Measurements from ENCODE around the gene CNPY1. TPM values are rescaled to one million over a fixed set of nuclear protein-coding genes. Genes with fewer than 3 reads are reported as not detected.

CNPY1 gene
- total RNA-seq, 1 experiment from 2014 or later, result not detected

GRCh38 chr7:155482511-155483183, 63.7 kb downstream of the CNPY1 start:
- BruUV-seq (replicated peaks), result no TSS peak
- intact Hi-C loops (cut with micrococcal nuclease; ENCODE audit: unreplicated experiment), result no loop called here

GRCh38 chr7:155481764-155482163, 64.6 kb downstream of the CNPY1 start:
- POLR2A ChIA-PET (ENCODE audit: unreplicated experiment), result no interaction called here
- peaks cover 99% of the 10 kb centered on the region for H3K27me3 ChIP-seq (ENCODE audit: insufficient read depth, low read depth)
- H4K20me1 ChIP-seq (ENCODE audit: insufficient read depth), result no peaks in the 10 kb centered on the region
- CTCF ChIA-PET, result no interaction called here
- H2AFZ ChIP-seq, result no peak overlapping the region
- BruUV-seq (replicated peaks), result no TSS peak
- H3K36me3 ChIP-seq (ENCODE audit: low read depth), result no peaks in the 10 kb centered on the region
- H3K27ac ChIP-seq, result no peak overlapping the region
- no peak overlapping the region for H3K4me2 ChIP-seq
- no peak for TF ChIP-seq EZH2 (IDR thresholded peaks at IDR 0.05; ENCODE audit: low read depth)
- no peak for TF ChIP-seq CTCF (conservative IDR thresholded peaks at IDR 0.05)
- peaks cover 5% of the 10 kb centered on the region; the same call in 1 of the 2 replicates for H3K9me3 ChIP-seq (ENCODE audit: insufficient read depth, low read depth)
- H3K9me2 ChIP-seq (ENCODE audit: insufficient read depth), result no peaks in the 10 kb centered on the region
- H3K4me3 ChIP-seq, result no peak overlapping the region
- H3F3A ChIP-seq (ENCODE audit: insufficient read depth, low read depth), result peaks cover 5% of the 10 kb centered on the region; the same call in 1 of the 2 replicates
- intact Hi-C loops (cut with micrococcal nuclease; ENCODE audit: unreplicated experiment), result no loop called here
- no peaks in the 10 kb centered on the region for H3K4me1 ChIP-seq (replicated peaks; ENCODE audit: insufficient read depth)
- no peak for DNase-seq
- H3K79me2 ChIP-seq (ENCODE audit: low read depth), result no peaks in the 10 kb centered on the region

More at GRCh38 chr7:155482511-155483183, 63.7 kb downstream of the CNPY1 start:
- H4K20me1 ChIP-seq (ENCODE audit: insufficient read depth), result no peaks in the 10 kb centered on the region
- H2AFZ ChIP-seq, result no peak overlapping the region
- TF ChIP-seq EZH2 (IDR thresholded peaks at IDR 0.05; ENCODE audit: low read depth), result no peak
- TF ChIP-seq CTCF (conservative IDR thresholded peaks at IDR 0.05), result no peak
- no peaks in the 10 kb centered on the region for H3K9me2 ChIP-seq (ENCODE audit: insufficient read depth)
- no peaks in the 10 kb centered on the region for H3K36me3 ChIP-seq (ENCODE audit: low read depth)
- no peak for DNase-seq
- no peak overlapping the region for H3K4me2 ChIP-seq
- CTCF ChIA-PET, result no interaction called here
- no peaks in the 10 kb centered on the region for H3K4me1 ChIP-seq (replicated peaks; ENCODE audit: insufficient read depth)
- peaks cover 99% of the 10 kb centered on the region for H3K27me3 ChIP-seq (ENCODE audit: insufficient read depth, low read depth)
- H3K27ac ChIP-seq, result no peak overlapping the region
- peaks cover 5% of the 10 kb centered on the region; the same call in 1 of the 2 replicates for H3F3A ChIP-seq (ENCODE audit: insufficient read depth, low read depth)
- H3K4me3 ChIP-seq, result no peak overlapping the region
- no peaks in the 10 kb centered on the region for H3K79me2 ChIP-seq (ENCODE audit: low read depth)
- POLR2A ChIA-PET (ENCODE audit: unreplicated experiment), result no interaction called here
- H3K9me3 ChIP-seq (ENCODE audit: insufficient read depth, low read depth), result peaks cover 5% of the 10 kb centered on the region; the same call in 1 of the 2 replicates

- TF ChIP-seq CTCF (conservative IDR thresholded peaks at IDR 0.05), result no peak
- no peak for TF ChIP-seq EZH2 (IDR thresholded peaks at IDR 0.05; ENCODE audit: low read depth)
- intact Hi-C loops (cut with micrococcal nuclease; ENCODE audit: unreplicated experiment), result no loop called here
- CTCF ChIA-PET, result no interaction called here
Measured at GRCh38 chr7:155477476-155477875, 68.9 kb downstream of the CNPY1 start.

More at GRCh38 chr7:155477476-155477875, 68.9 kb downstream of the CNPY1 start:
- Histone ChIP-seq H3K27me3 (ENCODE audit: insufficient read depth, low read depth) (peaks cover 99% of the 10 kb centered on the region), H3K9me3 (ENCODE audit: insufficient read depth, low read depth) (peaks cover 5% of the 10 kb centered on the region; the same call in 1 of the 2 replicates), H3K4me3 (no peak overlapping the region), H3K27ac (no peak overlapping the region), H2AFZ (no peak overlapping the region), H3K36me3 (ENCODE audit: low read depth) (no peaks in the 10 kb centered on the region), H3F3A (ENCODE audit: insufficient read depth, low read depth) (peaks cover 5% of the 10 kb centered on the region; the same call in 1 of the 2 replicates), H3K79me2 (ENCODE audit: low read depth) (no peaks in the 10 kb centered on the region), H4K20me1 (ENCODE audit: insufficient read depth) (no peaks in the 10 kb centered on the region), H3K4me2 (no peak overlapping the region), H3K9me2 (ENCODE audit: insufficient read depth) (no peaks in the 10 kb centered on the region), H3K4me1 (replicated peaks; ENCODE audit: insufficient read depth) (no peaks in the 10 kb centered on the region)
- POLR2A ChIA-PET (ENCODE audit: unreplicated experiment), result no interaction called here
- no peak for DNase-seq
- BruUV-seq (replicated peaks), result no TSS peak
